HepG2 (cell line): ENCODE measurements around the gene ZDHHC8.

Source experiments
- ASH2L ChIP-seq: fragments of 300-600, 200-600 bp; sonication (generic); IDR thresholded peaks from 2 replicates; pipeline ENCODE4 v1.7.0; 2017; ENCODE audit warnings: low read depth, mild to moderate bottlenecking, moderate library complexity, mixed read lengths, low read length; ENCODE audit not compliant: insufficient read length
- CTCF ChIP-seq: sonication (generic); formaldehyde crosslinking; IDR thresholded peaks from 2 replicates; pipeline ENCODE4 v1.5.0; 2020; ENCODE audit warnings: mild to moderate bottlenecking, missing genetic modification reagents, moderate library complexity
- DRAP1 ChIP-seq: IDR thresholded peaks from 2 replicates; pipeline ENCODE4 v1.6.1; 2016; ENCODE audit warnings: missing genetic modification reagents, missing compliant biosample characterization
- JUN ChIP-seq: sonication (generic); formaldehyde crosslinking; IDR thresholded peaks from 2 replicates; pipeline ENCODE4 v1.4.0; 2020; ENCODE audit warnings: mild to moderate bottlenecking, missing genetic modification reagents
- PHF20 ChIP-seq: sonication (generic); formaldehyde crosslinking; IDR thresholded peaks from 2 replicates; pipeline ENCODE4 v1.5.0; 2020; ENCODE audit warnings: mild to moderate bottlenecking, missing genetic modification reagents
- POLR2A ChIP-seq, 2 experiments: IDR thresholded peaks; 2 replicates each; pipeline ENCODE4 v1.6.1; 2011; ENCODE audit warnings: low read depth in 2 of 2, low read length in 2 of 2, mild to moderate bottlenecking in 1 of 2, moderate library complexity in 1 of 2; ENCODE audit not compliant: insufficient read depth in 1 of 2
- REST ChIP-seq, 2 experiments: IDR thresholded peaks; 2 replicates each; pipeline ENCODE4 v1.6.1; 2011 to 2012; ENCODE audit warnings: low read length in 2 of 2, borderline replicate concordance in 1 of 2, low read depth in 1 of 2, mild to moderate bottlenecking in 1 of 2, moderate library complexity in 1 of 2
- RNF2 ChIP-seq: fragments of 450-650 bp; conservative IDR thresholded peaks from 2 replicates; pipeline ENCODE4 v1.6.1; 2016; ENCODE audit warnings: low read depth
- TAF1 ChIP-seq: sonication (generic); formaldehyde crosslinking; IDR thresholded peaks from 2 replicates; pipeline ENCODE4 v1.4.0; 2020; ENCODE audit warnings: missing genetic modification reagents
- TCF7 ChIP-seq: sonication (generic); IDR thresholded peaks from 2 replicates; pipeline ENCODE4 v1.6.1; 2016; ENCODE audit warnings: antibody characterized with exemption, low read depth
- TOPORS ChIP-seq: sonication (generic); formaldehyde crosslinking; IDR thresholded peaks from 2 replicates; pipeline ENCODE4 v1.8.0; 2023; ENCODE audit warnings: mild to moderate bottlenecking, missing genetic modification reagents
- YEATS4 ChIP-seq: sonication (generic); formaldehyde crosslinking; IDR thresholded peaks from 2 replicates; pipeline ENCODE4 v1.4.0; 2020; ENCODE audit warnings: missing genetic modification reagents, borderline replicate concordance

GRCh38 chr22:20095521-20095920, 36.1 kb upstream of the ZDHHC8 start:
- TF ChIP-seq TAF1 (CRISPR knock-in tag) (no peak), POLR2A (IDR thresholded peaks at IDR 0.05; ENCODE audit: insufficient read depth in 1 of 2, low read depth in 2 of 2, low read length in 2 of 2) (no peak), TOPORS (CRISPR knock-in tag) (no peak), RNF2 (no peak), JUN (CRISPR knock-in tag) (no peak), PHF20 (CRISPR knock-in tag) (no peak), ASH2L (no peak), CTCF (CRISPR knock-in tag) (no peak), YEATS4 (CRISPR knock-in tag) (no peak), DRAP1 (CRISPR knock-in tag) (no peak), REST (IDR thresholded peaks at IDR 0.05; ENCODE audit: borderline replicate concordance in 1 of 2, low read depth in 1 of 2, low read length in 2 of 2) (no peak), TCF7 (no peak)
